Right lobe of liver (tissue), 6 donors: ENCODE data around the gene ZNF574. TPM values are rescaled to one million over a fixed set of nuclear protein-coding genes. Genes with fewer than 3 reads are reported as not detected.

Experiments used
- ATAC-seq, 4 donors: fragments of 200-7000 bp; cut with Tn5 transposase; one replicate each; pipeline ENCODE4 v1.9.1; 2020; ENCODE audit warnings: mild to moderate bottlenecking in 4 of 4, moderate library complexity in 4 of 4
- DNase-seq, 3 donors: peaks; one replicate each; pipeline ENCODE4 v3.0.0-alpha.2; 2020
- H3K27ac ChIP-seq, 3 donors: fragments of 200-600 bp; one replicate each; pipeline ENCODE4 v1.8.0; 2022
- H3K27me3 ChIP-seq, 2 donors: fragments of 200-600 bp; one replicate each; pipeline ENCODE4 v1.8.0; 2022
- H3K36me3 ChIP-seq, 4 donors: fragments of 200-600 bp; sonication (generic) in 1 of 4; one replicate each; pipeline versions ENCODE4 v1.5.1 to v1.8.0; 2017 to 2022; ENCODE audit warnings: control low read depth in 1 of 4
- H3K4me1 ChIP-seq, 4 donors: fragments of 200-600 bp; sonication (generic) in 1 of 4; one replicate each; pipeline versions ENCODE4 v1.5.1 to v1.8.0; 2017 to 2022; ENCODE audit warnings: control low read depth in 1 of 4
- H3K4me3 ChIP-seq, 3 donors: fragments of 200-600 bp; one replicate each; pipeline ENCODE4 v1.8.0; 2022
- H3K9me3 ChIP-seq, 4 donors: fragments of 200-600 bp; sonication (generic) in 1 of 4; one replicate each; pipeline versions ENCODE4 v1.5.1 to v1.8.0; 2017 to 2022; ENCODE audit warnings: control low read depth in 1 of 4
- CTCF ChIP-seq, 4 donors: fragments of 200-600 bp in 3 of 4; fragments of 450-650 bp in 1 of 4; IDR thresholded peaks; one replicate each; pipeline versions ENCODE4 v1.5.1 to v1.8.0; 2016 to 2022; ENCODE audit warnings: antibody characterized with exemption in 4 of 4, mild to moderate bottlenecking in 2 of 4
- POLR2A ChIP-seq: fragments of 450-650 bp; IDR thresholded peaks from one replicate; pipeline ENCODE4 v1.6.1; 2017; ENCODE audit warnings: antibody characterized with exemption, mild to moderate bottlenecking
- WGBS: methylation state at CpG from one replicate; pipeline ENCODE4 v1.1.6; 2018; ENCODE audit warnings: low coverage, low lambda C conversion rate; ENCODE audit not compliant: insufficient coverage; ENCODE audit errors: missing lambda C conversion rate; 5-methylcytosine and 5-hydroxymethylcytosine counted together
- intact Hi-C, 2 donors: fragments of 100-400 bp; cut with DNase I; formaldehyde crosslinking; loops; one replicate each; pipeline versions ENCODE4 v1.11.2 to v1.14.1; 2022
- total RNA-seq, 6 experiments: library from RNA; depleted of rRNA in 2 of 6; stranded (reverse); fragments of >200 nt in 2 of 6; fragmentation: NEBNext Ultra II Directional in 3 of 6; extraction: Animal tissue kit (Norgen Biotek cat#: 25700) in 3 of 6; gene quantifications; one replicate each; pipeline versions ENCODE4 v1.1.0 to v1.2.4, GENCODE V29; 2016 to 2023
- donor health status: DM: no; HTN: yes; CAD: no.
- donor health status: DM: no; HTN: no; CAD: no.
- donor health status: DM: no; HTN: no; CAD: no.
- donor health status: DM: no; HTN: yes; CAD: no.
- donor health status: DM: no; HTN: yes; CAD: no.

Gene ZNF574
- total RNA-seq, 6 experiments from 2014 or later, result 4.3 to 5.8 (median 4.7) TPM

DNA sequence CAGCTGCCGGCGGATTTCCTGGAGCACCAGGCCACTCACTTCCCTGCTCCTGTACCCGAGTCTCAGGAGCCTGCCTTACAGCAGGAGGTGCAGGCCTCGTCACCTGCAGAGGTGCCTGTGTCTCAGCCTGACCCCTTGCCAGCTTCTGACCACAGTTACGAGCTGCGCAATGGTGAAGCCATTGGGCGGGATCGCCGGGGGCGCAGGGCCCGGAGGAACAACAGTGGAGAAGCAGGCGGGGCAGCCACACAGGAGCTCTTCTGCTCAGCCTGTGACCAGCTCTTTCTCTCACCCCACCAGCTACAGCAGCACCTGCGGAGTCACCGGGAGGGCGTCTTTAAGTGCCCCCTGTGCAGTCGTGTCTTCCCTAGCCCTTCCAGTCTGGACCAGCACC is 3.3 kb downstream of the ZNF574 start:
- intact Hi-C loops, result no loop called here
- peaks cover 0 to 15% (median 0%) of the 10 kb centered on the region in 4 donors for H3K4me1 ChIP-seq
- H3K27ac ChIP-seq, result no peak overlapping the region
- WGBS, result 93% methylated on average over 3 of the region's 16 CpGs
- no peak for TF ChIP-seq POLR2A
- TF ChIP-seq CTCF (IDR thresholded peaks at IDR 0.05), result no peak
- DNase-seq (no peak), ATAC-seq (no peak)
- no peak overlapping the region for H3K4me3 ChIP-seq
- H3K9me3 ChIP-seq, result no peaks in the 10 kb centered on the region
- no peaks in the 10 kb centered on the region for H3K27me3 ChIP-seq
- peaks cover 0 to 28% (median 6%) of the 10 kb centered on the region in 4 donors for H3K36me3 ChIP-seq

- intact Hi-C loops, result no loop called here
- Histone ChIP-seq H3K36me3 (peaks cover 0 to 28% (median 6%) of the 10 kb centered on the region in 4 donors), H3K27me3 (no peaks in the 10 kb centered on the region), H3K4me3 (no peak overlapping the region), H3K4me1 (peaks cover 0 to 15% (median 0%) of the 10 kb centered on the region in 4 donors), H3K27ac (no peak overlapping the region), H3K9me3 (no peaks in the 10 kb centered on the region)
- 95% methylated on average over 7 of the region's 44 CpGs for WGBS
- ATAC-seq (no peak), DNase-seq (no peak)
- no peak for TF ChIP-seq CTCF (IDR thresholded peaks at IDR 0.05)
- no peak for TF ChIP-seq POLR2A
These were observed 4.2 kb downstream of the ZNF574 start for GRCh38 chr19:42079886-42080763.

DNA sequence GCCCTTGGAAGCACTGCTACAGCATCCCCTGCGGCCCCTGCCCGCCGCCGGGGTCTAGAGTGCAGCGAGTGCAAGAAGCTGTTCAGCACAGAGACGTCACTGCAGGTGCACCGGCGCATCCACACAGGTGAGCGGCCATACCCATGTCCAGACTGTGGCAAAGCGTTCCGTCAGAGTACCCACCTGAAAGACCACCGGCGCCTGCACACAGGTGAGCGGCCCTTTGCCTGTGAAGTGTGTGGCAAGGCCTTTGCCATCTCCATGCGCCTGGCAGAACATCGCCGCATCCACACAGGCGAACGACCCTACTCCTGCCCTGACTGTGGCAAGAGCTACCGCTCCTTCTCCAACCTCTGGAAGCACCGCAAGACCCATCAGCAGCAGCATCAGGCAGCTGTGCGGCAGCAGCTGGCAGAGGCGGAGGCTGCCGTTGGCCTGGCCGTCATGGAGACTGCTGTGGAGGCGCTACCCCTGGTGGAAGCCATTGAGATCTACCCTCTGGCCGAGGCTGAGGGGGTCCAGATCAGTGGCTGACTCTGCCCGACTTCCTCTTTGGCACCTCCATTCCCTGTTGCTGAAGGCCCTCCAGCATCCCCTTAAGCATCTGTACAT is 4.9 kb downstream of the ZNF574 start:
- peaks cover 0 to 28% (median 6%) of the 10 kb centered on the region in 4 donors for H3K36me3 ChIP-seq
- TF ChIP-seq POLR2A (no peak), CTCF (IDR thresholded peaks at IDR 0.05) (no peak)
- DNase-seq (no peak), ATAC-seq (no peak)
- no peak overlapping the region for H3K27ac ChIP-seq
- intact Hi-C loops, result no loop called here
- H3K4me1 ChIP-seq, result peaks cover 0 to 15% (median 0%) of the 10 kb centered on the region in 4 donors
- no peak overlapping the region for H3K4me3 ChIP-seq
- WGBS, result 90% methylated on average over 2 of the region's 28 CpGs
- no peaks in the 10 kb centered on the region for H3K9me3 ChIP-seq
- no peaks in the 10 kb centered on the region for H3K27me3 ChIP-seq

DNA sequence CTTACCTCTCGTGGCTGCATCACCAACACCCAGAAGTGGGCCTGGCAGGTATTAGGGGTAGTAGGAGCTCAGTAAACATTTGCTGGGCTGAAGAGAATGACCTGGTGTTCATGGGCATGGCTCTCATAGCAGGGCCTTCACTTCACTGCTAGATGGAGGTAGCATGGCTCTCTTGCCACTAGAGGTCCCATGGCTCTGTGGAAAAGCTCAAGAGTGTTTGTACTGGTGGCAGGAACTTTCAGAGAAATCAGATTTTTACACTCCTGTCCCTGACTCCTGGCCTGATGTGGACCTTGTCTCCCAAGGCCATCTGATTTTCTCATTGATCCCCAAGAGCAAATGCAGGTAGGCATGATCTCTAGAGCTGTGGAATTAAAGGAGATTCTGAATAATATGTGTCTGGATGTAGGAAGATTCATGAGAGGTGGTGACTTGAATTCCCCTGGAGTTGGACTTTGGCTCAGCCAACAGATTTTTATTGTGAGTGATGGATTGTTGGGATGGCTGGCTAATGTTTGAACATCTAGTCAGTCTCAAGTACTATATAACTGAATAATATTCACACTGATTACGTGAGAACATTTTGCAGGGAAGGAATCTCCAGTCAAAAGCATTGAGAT is 5.7 kb downstream of the ZNF574 start:
- H3K27ac ChIP-seq, result no peak overlapping the region
- no peak overlapping the region for H3K4me3 ChIP-seq
- peaks cover 0 to 28% (median 6%) of the 10 kb centered on the region in 4 donors for H3K36me3 ChIP-seq
- DNase-seq, result no peak
- ATAC-seq, result peak; percentile 58 to 77 (median 68)
- TF ChIP-seq CTCF (IDR thresholded peaks at IDR 0.05), result peak in 3 of 4 donors; percentile 36 to 51 (median 39)
- TF ChIP-seq POLR2A, result no peak
- H3K4me1 ChIP-seq, result peaks cover 0 to 13% (median 0%) of the 10 kb centered on the region in 4 donors
- no peaks in the 10 kb centered on the region for H3K9me3 ChIP-seq
- H3K27me3 ChIP-seq, result no peaks in the 10 kb centered on the region
- intact Hi-C loops, result no loop called here
- WGBS, result 71% methylated on average over 1 of the region's 2 CpGs
